HG03520 (cell line): ENCODE results near the gene CDCA3.
A peak's percentile ranks its signal among the peaks of the same experiment; 100 is the strongest.
"Not testable (repeated sequence)": the region's sequence is repeated elsewhere in the genome, so short reads cannot be mapped to it uniquely, and the experiment has no call there.

Source experiments
- ATAC-seq: cut with Tn5 transposase; IDR thresholded peaks from one replicate; pipeline ENCODE4 v1.9.1; 2021; ENCODE audit warnings: mild to moderate bottlenecking, moderate library complexity; ENCODE audit not compliant: unreplicated experiment

CDCA3 gene

GRCh38 chr12:6873094-6874014 is 22.3 kb upstream of the CDCA3 start, which contains the start of gene SPSB2:
TSS of gene SPSB2 (minus strand) at chr12:6873303. CDS start at chr12:6872901, 402 bp downstream.
- peak; percentile 75 for ATAC-seq

GRCh38 chr12:6872073-6873048 is 21.3 kb upstream of the CDCA3 start:
- ATAC-seq = no peak

GRCh38 chr12:6871052-6871957 is 20.2 kb upstream of the CDCA3 start:
- ATAC-seq = no peak

- ATAC-seq = not testable (repeated sequence)
Measured at GRCh38 chr12:6870304-6870703, 19.2 kb upstream of the CDCA3 start.

GRCh38 chr12:6869049-6870021 is 18.2 kb upstream of the CDCA3 start:
- ATAC-seq = no peak

- no peak for ATAC-seq
Measured at GRCh38 chr12:6868211-6869048, 17.3 kb upstream of the CDCA3 start.

- ATAC-seq = peak; percentile 54
Measured at GRCh38 chr12:6867413-6868210, 16.5 kb upstream of the CDCA3 start, which contains the start of gene TPI1. TSS of gene TPI1 (plus strand) at chr12:6867531. CDS start at chr12:6867567, 36 bp downstream.

GRCh38 chr12:6866920-6867412 is 15.9 kb upstream of the CDCA3 start:
- ATAC-seq = no peak

GRCh38 chr12:6866163-6866919 is 15.3 kb upstream of the CDCA3 start:
- ATAC-seq = no peak

GRCh38 chr12:6865307-6865706 is 14.2 kb upstream of the CDCA3 start:
- ATAC-seq = not testable (repeated sequence)

GRCh38 chr12:6863586-6864321 is 12.7 kb upstream of the CDCA3 start:
- no peak for ATAC-seq

GRCh38 chr12:6863033-6863432 is 11.9 kb upstream of the CDCA3 start:
- ATAC-seq = no peak

- ATAC-seq = no peak
Measured at GRCh38 chr12:6861391-6861790, 10.3 kb upstream of the CDCA3 start.

- ATAC-seq = no peak
Measured at GRCh38 chr12:6860942-6861341, 9.9 kb upstream of the CDCA3 start.

- no peak for ATAC-seq
Measured at GRCh38 chr12:6860116-6860515, 9.0 kb upstream of the CDCA3 start.

- no peak for ATAC-seq
Measured at GRCh38 chr12:6858799-6859198, 7.7 kb upstream of the CDCA3 start.
